Measurements from ENCODE around the gene SMARCC2.
A peak's percentile ranks its signal among the peaks of the same experiment; 100 is the strongest.

SMARCC2 gene

GRCh38 chr12:56153678-56154065 is 35.6 kb downstream of the SMARCC2 start:
- in situ Hi-C loops (cut with HindIII; ENCODE audit: low sequenced_read_pairs), result no loop called here
- peak overlapping the region; percentile 75 for H3K4me3 ChIP-seq (ENCODE audit: low read depth, low read length)
- DNase-seq (ENCODE audit: low read depth), result no peak
- TF ChIP-seq, protein P1, sequence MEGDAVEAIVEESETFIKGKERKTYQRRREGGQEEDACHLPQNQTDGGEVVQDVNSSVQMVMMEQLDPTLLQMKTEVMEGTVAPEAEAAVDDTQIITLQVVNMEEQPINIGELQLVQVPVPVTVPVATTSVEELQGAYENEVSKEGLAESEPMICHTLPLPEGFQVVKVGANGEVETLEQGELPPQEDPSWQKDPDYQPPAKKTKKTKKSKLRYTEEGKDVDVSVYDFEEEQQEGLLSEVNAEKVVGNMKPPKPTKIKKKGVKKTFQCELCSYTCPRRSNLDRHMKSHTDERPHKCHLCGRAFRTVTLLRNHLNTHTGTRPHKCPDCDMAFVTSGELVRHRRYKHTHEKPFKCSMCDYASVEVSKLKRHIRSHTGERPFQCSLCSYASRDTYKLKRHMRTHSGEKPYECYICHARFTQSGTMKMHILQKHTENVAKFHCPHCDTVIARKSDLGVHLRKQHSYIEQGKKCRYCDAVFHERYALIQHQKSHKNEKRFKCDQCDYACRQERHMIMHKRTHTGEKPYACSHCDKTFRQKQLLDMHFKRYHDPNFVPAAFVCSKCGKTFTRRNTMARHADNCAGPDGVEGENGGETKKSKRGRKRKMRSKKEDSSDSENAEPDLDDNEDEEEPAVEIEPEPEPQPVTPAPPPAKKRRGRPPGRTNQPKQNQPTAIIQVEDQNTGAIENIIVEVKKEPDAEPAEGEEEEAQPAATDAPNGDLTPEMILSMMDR (IDR thresholded peaks at IDR 0.05; ENCODE audit: low read depth, low read length, missing control alignments), result no peak

GRCh38 chr12:56152756-56153677 is 36.3 kb downstream of the SMARCC2 start:
- TF ChIP-seq, protein P1 (IDR thresholded peaks at IDR 0.05; ENCODE audit: low read depth, low read length, missing control alignments), result no peak
- DNase-seq (ENCODE audit: low read depth), result no peak
- H3K4me3 ChIP-seq (ENCODE audit: low read depth, low read length), result peak overlapping the region; percentile 75
- in situ Hi-C loops (cut with HindIII; ENCODE audit: low sequenced_read_pairs), result no loop called here

- in situ Hi-C loops (cut with HindIII; ENCODE audit: low sequenced_read_pairs), result no loop called here
- TF ChIP-seq, protein P1 (IDR thresholded peaks at IDR 0.05; ENCODE audit: low read depth, low read length, missing control alignments), result no peak
- peak; percentile 79 for DNase-seq (ENCODE audit: low read depth)
- H3K4me3 ChIP-seq (ENCODE audit: low read depth, low read length), result peak within 1 kb of the TSS; percentile 75
Measured at GRCh38 chr12:56152132-56152755, 37.0 kb downstream of the SMARCC2 start, which contains the start of gene MYL6B. Gene MYL6B, plus strand, starts transcription at chr12:56152587. Its CDS starts 1,332 bp downstream, at chr12:56153919.

- TF ChIP-seq, protein P1 (IDR thresholded peaks at IDR 0.05; ENCODE audit: low read depth, low read length, missing control alignments), result peak; percentile 50
- DNase-seq (ENCODE audit: low read depth), result no peak
- in situ Hi-C loops (cut with HindIII; ENCODE audit: low sequenced_read_pairs), result no loop called here
- H3K4me3 ChIP-seq (ENCODE audit: low read depth, low read length), result peak overlapping the region; percentile 75
Measured at GRCh38 chr12:56151672-56152131, 37.6 kb downstream of the SMARCC2 start.

GRCh38 chr12:56150563-56150962 is 38.7 kb downstream of the SMARCC2 start:
- DNase-seq (ENCODE audit: low read depth), result peak; percentile 35
- in situ Hi-C loops (cut with HindIII; ENCODE audit: low sequenced_read_pairs), result no loop called here
- TF ChIP-seq, protein P1 (IDR thresholded peaks at IDR 0.05; ENCODE audit: low read depth, low read length, missing control alignments), result no peak
- no peak overlapping the region for H3K4me3 ChIP-seq (ENCODE audit: low read depth, low read length)
